ENCODE results near the gene GSTP1. TPM values are rescaled to one million over a fixed set of nuclear protein-coding genes. Genes with fewer than 3 reads are reported as not detected.
"Not testable (repeated sequence)": the region's sequence is repeated elsewhere in the genome, so short reads cannot be mapped to it uniquely, and the experiment has no call there.

Gene GSTP1
- total RNA-seq, 4 donors from 2014 or later, result 469 to 810 (median 596) TPM

DNA sequence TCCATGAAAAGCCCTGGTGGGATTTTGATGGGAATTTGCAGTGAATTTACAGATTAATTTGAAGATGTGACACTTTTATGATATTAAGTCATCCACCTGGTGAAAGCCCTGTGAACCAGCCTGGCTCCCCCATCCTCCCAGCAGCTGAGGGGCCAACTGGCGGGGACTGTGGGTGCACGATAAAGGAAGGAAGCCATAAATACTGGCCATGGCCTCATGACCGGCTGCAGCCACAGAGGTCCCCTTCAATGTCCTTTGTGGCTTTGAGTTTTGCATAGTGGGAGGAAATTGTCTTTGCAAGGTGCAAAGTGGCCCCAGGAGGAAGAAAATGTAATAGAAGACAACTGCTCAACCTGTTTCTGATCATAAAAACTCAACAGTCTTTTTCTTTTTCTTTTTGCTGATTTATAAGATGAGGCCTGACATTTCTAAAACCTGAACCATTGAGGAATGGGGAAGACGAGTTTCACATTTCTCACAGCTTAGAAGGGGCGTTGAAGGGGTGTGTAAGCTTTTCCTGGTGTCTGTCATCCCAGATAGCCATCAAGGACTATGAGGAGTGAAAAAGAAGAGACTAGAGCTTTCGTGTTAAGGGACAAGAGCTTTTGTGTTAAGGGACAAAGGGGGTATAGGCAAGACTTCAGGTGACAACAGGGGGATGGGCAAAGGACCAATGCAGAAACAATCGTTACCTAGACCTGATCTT, 16.9 kb downstream of the GSTP1 start:
- Histone ChIP-seq H3K4me3 (no peak overlapping the region), H3K9me3 (no peaks in the 10 kb centered on the region), H3K27me3 (no peaks in the 10 kb centered on the region), H3K36me3 (no peaks in the 10 kb centered on the region), H3K27ac (replicated peaks in 1 of 4) (no peak overlapping the region), H3K4me1 (peaks cover 0 to 2% (median 1%) of the 10 kb centered on the region in 4 donors)
- no peak for DNase-seq (ENCODE audit: extremely low spot score)
- 62% methylated on average over 7 of the region's 7 CpGs for WGBS
- intact Hi-C loops (cut with DNase I), result no loop called here
- TF ChIP-seq, protein P1, sequence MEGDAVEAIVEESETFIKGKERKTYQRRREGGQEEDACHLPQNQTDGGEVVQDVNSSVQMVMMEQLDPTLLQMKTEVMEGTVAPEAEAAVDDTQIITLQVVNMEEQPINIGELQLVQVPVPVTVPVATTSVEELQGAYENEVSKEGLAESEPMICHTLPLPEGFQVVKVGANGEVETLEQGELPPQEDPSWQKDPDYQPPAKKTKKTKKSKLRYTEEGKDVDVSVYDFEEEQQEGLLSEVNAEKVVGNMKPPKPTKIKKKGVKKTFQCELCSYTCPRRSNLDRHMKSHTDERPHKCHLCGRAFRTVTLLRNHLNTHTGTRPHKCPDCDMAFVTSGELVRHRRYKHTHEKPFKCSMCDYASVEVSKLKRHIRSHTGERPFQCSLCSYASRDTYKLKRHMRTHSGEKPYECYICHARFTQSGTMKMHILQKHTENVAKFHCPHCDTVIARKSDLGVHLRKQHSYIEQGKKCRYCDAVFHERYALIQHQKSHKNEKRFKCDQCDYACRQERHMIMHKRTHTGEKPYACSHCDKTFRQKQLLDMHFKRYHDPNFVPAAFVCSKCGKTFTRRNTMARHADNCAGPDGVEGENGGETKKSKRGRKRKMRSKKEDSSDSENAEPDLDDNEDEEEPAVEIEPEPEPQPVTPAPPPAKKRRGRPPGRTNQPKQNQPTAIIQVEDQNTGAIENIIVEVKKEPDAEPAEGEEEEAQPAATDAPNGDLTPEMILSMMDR (IDR thresholded peaks at IDR 0.05), result no peak
- no peak for TF ChIP-seq POLR2AphosphoS5 (IDR thresholded peaks at IDR 0.05)
- TF ChIP-seq POLR2A (IDR thresholded peaks at IDR 0.05; ENCODE audit: low read depth), result no peak
- TF ChIP-seq EP300 (IDR thresholded peaks at IDR 0.05), result no peak

DNA sequence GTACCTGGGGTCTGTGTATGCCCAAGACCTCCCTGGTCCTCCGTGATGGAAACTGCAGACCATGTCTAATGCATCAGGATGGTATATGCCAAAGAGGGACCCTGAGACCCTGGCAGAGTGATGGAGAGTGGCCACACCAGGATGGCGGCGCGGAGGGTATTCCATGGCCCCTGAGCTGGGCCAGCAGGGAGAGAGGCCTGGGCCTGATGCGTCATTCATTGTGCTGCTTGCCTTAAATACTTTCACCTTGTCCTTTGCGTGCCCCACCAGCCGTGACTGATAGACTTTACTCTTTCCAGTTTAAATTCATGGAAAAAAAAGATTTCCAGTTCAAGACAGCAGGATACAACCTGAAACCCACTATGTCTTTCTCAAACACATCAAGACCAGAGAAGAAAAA, 17.5 kb downstream of the GSTP1 start:
- 98% methylated on average over 7 of the region's 7 CpGs for WGBS
- DNase-seq (ENCODE audit: extremely low spot score), result no peak
- Histone ChIP-seq H3K4me3 (no peak overlapping the region), H3K9me3 (no peaks in the 10 kb centered on the region), H3K36me3 (no peaks in the 10 kb centered on the region), H3K27ac (replicated peaks in 1 of 4) (no peak overlapping the region), H3K4me1 (peaks cover 3 to 9% (median 7%) of the 10 kb centered on the region in 4 donors), H3K27me3 (no peaks in the 10 kb centered on the region)
- intact Hi-C loops (cut with DNase I), result no loop called here
- TF ChIP-seq, protein P1 (IDR thresholded peaks at IDR 0.05), result no peak
- TF ChIP-seq POLR2A (IDR thresholded peaks at IDR 0.05; ENCODE audit: low read depth) (no peak), POLR2AphosphoS5 (IDR thresholded peaks at IDR 0.05) (no peak), EP300 (IDR thresholded peaks at IDR 0.05) (no peak)

DNA sequence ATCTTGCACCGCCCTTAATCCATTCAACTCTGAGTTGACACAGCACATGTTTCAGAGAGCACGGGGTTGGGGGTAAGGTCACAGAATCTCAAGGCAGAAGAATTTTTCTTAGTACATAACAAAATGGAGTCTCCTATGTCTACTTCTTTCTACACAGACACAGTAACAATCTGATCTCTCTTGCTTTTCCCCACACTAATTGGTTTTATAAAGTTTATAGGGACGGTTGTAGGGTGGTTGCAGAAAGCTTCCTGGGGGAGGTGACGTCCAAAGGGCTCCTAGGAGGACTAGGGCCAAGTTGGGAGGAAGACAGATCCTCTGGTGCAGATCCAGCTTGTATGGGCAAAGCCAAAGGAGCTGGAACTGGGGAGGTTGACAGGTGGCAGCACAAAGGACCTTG, 20.5 kb downstream of the GSTP1 start:
- intact Hi-C loops (cut with DNase I); H3K27me3 ChIP-seq: not testable (repeated sequence)
- 76% methylated on average over 3 of the region's 4 CpGs for WGBS

DNA sequence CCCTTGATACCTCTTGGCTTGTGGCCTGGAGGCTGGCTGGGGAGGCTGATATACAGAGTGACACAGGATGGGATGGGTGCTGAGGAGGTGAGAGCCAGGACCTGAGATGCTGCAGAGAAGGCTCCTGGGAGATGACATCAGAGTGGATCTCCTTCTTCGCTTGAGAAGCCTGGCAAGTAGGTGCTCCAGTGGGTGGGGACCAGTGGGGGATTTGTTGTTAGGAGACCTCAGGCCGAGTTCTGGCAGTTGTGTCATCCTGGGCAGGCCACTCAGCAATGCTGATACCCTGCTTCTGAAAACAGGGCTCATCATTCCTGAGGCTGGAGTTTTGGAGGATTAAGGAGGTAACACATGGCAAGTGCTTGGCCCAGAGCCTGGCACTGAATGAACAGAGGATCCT, 21.2 kb downstream of the GSTP1 start:
- WGBS, result 94% methylated on average over 2 of the region's 2 CpGs

More for the DNA sequence above, 20.5 kb downstream of the GSTP1 start:
- not testable (repeated sequence) for H3K9me3 ChIP-seq; DNase-seq (ENCODE audit: extremely low spot score); H3K4me3 ChIP-seq; H3K27ac ChIP-seq (replicated peaks in 1 of 4)
- peaks cover 19 to 34% (median 28%) of the 10 kb centered on the region in 4 donors for H3K4me1 ChIP-seq
- H3K36me3 ChIP-seq, result peaks cover under 1 to 11% (median 9%) of the 10 kb centered on the region in 4 donors

More for the DNA sequence above, 21.2 kb downstream of the GSTP1 start:
- Histone ChIP-seq H3K4me3 (no peak overlapping the region), H3K27me3 (peaks cover 0 to 5% (median 0%) of the 10 kb centered on the region in 4 donors), H3K27ac (replicated peaks in 1 of 4) (peak overlapping the region in 2 of 4 donors; percentile 86 to 90), H3K9me3 (no peaks in the 10 kb centered on the region), H3K4me1 (peaks cover 19 to 34% (median 28%) of the 10 kb centered on the region in 4 donors), H3K36me3 (peaks cover 7 to 18% (median 16%) of the 10 kb centered on the region in 4 donors)
- intact Hi-C loops (cut with DNase I), result loop anchor here (5.0 kb wide), 1 partner anchor 33 kb away; no protein-coding TSS in a partner anchor
- DNase-seq (ENCODE audit: extremely low spot score), result no peak
- TF ChIP-seq POLR2AphosphoS5 (IDR thresholded peaks at IDR 0.05) (no peak), POLR2A (IDR thresholded peaks at IDR 0.05; ENCODE audit: low read depth) (no peak), EP300 (IDR thresholded peaks at IDR 0.05) (no peak)
- TF ChIP-seq, protein P1 (IDR thresholded peaks at IDR 0.05), result no peak
